Lung microvascular endothelial cell (primary cell): ENCODE data around the gene STK39. TPM values are rescaled to one million over a fixed set of nuclear protein-coding genes. Genes with fewer than 3 reads are reported as not detected.

Experiments
- DNase-seq, 2 donors: peaks; one replicate each; pipeline versions ENCODE4 v3.0.0 to v3.0.0-alpha.2; 2010; ENCODE audit warnings: low read depth in 2 of 2
- total RNA-seq: library from RNA; depleted of rRNA; stranded (reverse); fragments of >200 nt; gene quantifications from 2 replicates; pipeline ENCODE4 v1.2.1, GENCODE V29; 2014

The STK39 gene
- total RNA-seq, 1 donor from 2014 or later: 1.4 TPM

DNA sequence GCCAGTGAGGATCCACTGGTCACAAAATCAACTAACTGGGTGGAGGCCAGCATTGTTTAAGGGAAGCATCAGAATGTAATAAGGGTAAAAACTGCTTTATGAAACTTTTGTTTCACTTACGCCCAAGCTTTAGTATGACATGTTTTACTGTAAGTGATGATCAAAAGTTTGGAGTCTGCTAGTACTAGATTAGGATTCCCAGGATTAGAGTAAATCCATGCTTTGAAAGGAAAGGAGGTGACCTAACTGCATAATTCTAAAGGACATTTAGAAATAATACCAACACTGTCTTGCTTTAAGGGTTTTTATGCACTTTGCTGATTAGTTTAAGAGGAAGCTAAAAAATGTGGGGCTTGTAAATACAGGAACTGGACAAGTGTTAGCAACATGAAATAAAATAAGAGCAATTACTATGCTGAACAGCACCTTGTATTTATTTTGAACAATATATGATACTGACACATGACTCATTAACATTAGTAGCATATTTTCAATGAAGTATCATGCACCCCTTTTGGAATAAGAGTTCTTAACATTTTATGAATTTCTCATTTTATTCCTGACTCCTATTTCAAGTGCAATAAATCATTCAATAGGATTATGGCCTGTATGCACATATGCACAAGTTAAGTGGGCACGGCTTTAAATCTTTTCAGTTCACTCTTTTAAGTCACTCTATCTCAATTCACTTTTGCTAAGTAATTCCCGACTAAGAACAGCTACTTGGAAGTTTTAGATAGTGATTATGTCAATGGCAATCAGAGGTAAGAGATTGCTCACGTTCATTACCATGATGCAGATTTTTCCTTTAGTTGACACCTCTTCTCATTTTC is 62.5 kb downstream of the STK39 start:
- DNase-seq: no peak

DNA sequence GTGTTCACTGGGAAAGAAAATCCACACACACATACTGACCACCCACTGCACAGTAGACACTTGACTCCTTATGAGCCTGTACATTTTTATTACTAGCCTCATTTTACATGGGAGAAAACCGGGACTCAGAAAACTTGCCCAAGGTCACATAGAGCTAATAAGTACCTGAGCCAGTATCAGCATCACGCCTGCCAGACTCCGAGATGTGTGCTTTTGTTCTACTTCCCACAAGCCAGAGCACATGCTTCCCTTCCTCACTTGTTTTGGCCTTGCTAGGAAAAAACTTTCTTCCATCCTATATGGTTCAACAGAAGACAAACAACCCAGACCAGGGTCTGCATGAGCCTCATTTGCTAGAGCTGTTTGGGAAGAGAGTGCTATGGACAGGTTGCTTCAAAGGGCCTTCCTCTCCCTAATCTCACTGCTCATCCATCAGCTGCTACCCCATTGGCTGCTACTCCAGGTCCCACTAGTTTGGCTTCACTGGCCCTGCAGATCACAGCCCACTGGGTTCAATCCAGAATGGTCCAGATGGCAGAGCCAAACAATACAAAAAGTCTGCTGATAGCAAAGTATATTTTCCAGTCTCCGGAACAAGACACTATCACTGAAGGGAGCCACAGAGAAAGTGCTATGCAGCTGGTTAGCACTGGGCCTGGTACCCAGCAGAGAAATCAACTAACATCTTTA is 63.9 kb downstream of the STK39 start:
- no peak for DNase-seq

DNA sequence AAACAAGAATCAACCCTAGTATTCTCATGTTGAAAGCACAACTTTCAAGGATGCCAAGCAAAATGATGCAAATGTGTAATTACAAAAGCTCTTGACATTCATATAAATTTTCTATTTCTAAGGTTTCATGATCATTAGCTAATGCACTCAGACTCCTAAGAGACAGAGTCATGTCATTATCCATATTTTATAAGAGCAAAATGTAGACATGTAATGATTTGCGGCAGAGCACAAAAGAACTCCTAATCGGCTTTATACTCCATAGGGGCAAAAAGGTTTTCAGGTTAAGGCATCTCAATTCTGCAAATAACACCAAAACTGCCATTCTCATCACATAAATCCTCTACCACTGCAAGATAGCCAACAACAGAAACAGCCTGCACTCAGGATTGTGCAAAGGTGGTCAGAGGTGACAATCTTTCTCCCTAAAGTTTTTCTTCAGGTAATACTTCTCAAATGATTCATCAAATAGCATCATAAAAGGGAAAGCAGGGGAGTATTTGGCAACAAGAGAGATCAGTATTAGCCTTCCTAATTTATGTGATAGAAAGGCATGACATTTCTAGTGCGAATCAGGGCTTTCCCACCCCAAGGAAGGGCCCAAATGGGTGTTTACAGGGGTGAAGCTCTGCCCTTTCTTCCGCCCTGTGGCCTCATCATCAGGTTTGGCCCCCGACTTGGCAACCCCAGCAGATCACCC is 64.7 kb downstream of the STK39 start:
- DNase-seq: no peak

DNA sequence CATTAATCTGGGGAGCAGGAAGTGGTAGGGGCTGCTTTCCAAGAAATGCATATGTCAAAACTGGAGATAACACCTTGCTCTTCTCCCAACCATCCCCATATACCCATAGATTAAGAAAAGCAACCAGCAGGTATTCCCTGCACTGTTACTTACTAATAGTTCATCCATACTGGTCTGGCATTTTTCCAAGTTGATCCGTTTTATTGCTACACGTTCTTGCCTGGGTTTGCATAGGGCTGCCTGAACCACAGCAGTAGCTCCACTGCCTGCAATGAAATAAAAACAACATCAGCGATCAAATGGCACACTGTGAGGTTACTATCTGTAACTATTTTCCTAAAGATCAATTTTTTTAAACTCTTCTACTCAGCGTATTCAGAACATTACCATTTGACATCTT is 65.6 kb downstream of the STK39 start:
- no peak for DNase-seq

DNA sequence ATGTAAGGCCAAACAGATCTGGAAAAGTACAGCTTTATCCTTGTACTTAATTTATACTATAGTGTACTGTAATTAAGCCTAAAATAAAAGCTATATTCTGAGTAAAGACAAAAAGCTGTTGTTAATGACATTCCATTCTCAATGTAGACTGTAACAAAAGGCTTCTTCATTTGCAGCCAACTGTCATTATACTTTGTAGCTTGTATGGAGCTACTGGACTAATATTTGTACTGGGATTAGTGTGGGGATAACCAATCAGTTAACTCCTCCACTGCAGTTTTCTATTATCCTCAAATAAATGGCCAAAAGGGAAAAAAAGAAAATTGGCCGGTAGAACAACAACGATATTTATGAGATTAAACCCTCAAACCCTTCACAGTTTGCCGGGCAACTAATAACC is 66.5 kb downstream of the STK39 start:
- no peak for DNase-seq

DNA sequence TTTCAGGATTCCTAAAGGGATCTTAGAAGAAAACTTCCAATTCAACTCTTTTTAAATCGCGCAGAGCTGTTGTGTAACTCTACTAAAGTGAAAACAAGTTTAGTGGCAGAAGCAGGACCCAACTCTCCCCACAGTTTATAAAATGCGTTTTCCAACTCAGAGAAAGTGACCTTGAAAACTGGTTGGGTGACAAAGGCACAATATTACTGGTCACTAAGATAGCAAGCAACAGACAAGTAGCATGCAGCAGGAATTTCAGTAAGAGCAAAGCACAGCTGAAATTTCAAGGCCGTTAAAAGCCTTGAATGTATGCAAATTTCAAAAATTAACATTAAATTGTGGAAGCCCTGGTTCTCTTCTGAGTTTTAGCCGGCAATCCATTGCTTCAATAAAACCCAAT is 66.9 kb downstream of the STK39 start:
- DNase-seq: no peak

DNA sequence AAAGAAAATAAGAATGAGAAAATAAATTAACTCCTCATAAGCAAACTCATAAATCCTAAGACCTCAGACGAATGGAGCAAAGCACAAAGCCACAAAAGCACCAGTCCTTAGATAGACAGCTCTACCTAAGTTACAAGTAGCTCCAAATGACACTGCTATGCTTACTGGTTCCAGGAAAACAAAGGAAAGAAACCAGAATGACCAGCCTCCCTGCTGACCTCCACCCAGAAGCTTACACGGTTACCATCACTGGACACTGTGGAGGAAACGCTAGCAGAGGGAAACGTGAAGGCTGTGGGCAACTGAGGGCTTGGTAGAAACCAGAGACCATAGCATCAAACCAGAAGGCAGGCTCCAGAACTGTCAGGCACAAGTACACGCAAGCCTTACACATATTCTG is 67.8 kb downstream of the STK39 start:
- DNase-seq: no peak

DNA sequence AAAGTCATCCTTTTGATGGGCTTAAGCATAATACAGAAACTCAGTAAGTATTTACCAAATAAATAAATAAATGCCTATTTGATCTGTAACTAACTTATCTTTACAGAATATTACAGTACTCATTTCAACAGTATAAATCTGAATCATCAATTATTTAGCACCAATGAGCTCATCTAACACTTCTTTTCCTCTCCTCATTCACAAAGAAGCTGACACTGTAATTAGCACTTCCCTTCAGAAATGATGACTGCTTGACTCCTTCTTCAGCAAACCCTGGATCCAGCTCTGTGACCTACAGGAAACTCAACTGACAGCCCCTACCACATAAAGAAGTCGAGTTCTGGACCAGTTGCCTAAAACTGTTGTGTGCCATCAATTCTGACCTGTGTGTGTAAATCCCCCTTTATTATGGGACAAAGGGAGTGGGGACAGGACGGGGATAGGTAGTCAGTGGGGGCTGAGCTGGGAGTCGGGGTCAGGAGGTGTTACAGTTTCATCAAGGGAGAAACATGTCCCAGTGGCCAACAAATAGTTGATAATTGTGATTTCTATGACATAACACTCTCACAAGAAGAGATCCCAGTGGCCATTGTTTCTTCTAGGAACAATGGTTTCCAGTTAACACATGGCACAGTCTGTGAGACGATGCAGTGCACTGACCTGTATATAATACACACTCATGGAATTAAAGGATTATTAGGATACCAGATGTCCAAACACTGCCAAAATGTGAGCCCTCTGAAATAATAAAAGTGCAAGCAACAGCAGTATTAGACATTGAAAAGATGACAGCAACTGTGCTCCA is 68.7 kb downstream of the STK39 start:
- peak in 1 of 2 donors; percentile 31 for DNase-seq

DNA sequence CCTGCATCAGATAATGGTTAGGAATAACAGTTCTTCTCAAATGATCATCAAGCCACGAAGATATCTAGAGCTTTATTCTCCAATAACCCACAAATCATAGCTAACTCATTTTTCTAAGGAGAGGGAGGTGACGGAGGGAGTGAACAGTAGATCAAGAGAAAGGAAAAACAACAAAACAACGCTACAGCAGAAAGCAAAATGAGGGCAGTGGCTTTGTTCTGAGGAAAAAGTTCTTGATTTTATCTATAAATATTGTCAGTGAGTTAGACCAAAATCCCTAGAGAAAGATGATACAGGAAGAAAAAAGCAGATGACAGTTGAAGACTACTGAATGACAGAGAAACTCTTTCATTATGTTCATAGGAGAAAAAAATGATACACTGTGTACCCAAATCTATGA is 71.0 kb downstream of the STK39 start:
- DNase-seq: no peak

DNA sequence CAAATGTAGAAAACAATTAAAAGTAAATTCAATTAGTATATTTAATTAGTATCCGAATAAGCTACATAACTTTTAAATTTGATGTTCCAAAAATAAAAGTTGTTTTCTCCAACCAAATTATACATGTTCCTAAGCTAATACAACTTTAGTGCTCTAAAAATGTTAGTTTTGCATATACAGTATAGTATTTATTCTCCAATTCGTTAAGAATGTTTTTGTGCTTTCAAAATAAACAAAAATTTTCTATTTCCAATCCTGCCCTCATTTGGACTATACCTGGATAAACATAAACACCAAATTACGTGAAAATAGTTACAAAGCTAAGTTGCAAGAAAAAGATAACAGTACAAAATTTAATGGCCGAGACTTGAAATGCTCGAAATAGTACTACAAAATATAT is 71.9 kb downstream of the STK39 start:
- no peak for DNase-seq

DNA sequence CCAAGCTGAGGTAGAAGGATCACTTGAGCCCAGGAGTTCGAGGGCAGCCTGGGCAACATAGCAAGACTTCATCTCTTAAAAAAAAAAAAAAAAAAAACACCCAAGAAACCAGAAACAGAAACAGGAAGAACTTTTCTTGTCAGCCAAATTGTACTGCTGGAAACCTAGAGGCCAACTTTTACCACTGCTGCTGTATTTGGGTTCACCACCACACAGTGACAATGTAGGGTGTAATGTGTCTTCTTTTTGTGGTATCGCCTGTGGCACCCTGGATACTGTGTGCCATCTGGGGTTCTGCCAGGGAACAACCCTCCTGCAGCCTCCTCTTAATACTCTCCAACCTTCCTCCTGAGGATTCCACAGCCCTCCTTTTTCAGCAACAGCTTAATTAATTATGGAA is 72.6 kb downstream of the STK39 start:
- no peak for DNase-seq

DNA sequence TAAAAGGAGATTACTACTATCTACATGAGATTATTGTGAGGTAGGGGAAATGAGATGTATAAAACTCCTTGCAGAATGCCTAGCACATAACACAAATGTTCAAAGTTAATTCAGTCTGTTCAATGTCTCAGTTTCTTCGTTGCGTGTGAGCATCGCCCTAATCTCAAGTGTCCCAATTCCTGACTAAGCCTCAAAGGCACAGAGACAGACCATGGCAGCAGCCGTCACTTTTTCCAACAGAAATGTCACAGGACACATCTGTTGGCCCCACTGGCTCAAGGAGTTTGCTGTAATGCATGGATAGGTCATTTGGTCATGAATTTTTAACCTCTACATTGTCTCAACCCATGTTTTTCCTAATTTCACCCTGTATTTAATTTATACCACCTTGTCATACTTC is 75.3 kb downstream of the STK39 start:
- no peak for DNase-seq

DNA sequence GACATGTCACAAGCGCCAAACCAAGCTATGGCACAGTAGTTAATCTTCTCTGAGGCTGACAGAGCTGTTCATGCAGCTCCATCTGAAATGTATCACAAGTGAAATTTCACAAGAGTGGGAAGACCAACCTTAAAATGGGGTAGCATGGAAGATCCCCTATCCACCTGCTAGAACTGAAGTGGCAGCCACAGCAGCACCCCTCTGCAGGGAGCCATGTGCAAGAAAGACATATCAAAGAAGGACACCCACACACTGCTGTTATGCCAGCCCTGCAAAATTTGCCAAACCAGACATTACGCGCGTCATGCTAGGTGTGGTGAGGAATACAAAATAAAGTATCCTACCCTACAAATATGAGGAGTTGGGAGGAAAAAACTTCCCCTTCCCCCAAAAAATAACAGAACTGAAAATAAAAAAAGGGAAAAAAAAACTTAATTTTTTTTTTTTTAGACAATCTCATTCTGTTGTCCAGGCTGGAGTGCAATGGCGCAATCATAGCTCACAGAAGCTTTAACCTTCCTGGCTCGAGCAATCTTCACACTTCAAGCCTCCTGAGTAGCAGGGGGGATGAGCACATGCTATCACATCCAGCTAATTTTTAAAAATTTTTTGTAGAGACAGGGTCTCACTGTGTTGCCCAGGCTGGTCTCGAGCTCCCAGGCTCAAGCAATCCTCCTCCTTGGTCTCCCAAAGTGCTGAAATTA is 76.2 kb downstream of the STK39 start:
- no peak for DNase-seq

DNA sequence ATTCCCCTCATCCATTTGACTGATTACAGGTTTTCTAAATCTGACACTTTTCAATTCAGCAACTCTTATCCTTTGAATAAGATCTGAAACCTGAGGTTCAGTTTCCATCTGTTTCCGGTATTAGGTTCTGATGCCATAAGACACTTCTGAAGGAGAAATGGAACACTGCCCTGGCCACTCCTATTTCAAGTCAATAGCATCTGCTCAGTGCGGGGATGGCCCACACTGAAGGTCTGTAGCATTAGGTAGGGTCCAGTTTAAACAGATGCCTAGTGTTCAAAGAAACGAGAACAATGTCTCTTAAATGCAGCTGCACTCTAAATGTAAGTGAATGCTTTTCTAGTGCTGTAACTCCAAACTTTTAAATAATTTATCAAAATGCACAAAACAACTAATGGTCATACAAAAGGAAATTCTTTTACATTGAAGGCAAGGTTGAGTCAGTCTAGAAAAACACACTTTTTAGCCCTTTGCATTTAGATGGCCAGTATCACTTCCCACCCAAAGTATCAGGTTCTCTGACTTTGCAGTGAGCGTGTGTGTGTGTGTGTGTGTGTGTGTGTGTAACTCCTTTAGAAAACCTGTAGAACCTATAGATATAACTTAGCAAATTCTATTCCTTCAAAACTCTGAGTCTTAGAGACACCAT is 78.2 kb downstream of the STK39 start:
- DNase-seq: no peak

DNA sequence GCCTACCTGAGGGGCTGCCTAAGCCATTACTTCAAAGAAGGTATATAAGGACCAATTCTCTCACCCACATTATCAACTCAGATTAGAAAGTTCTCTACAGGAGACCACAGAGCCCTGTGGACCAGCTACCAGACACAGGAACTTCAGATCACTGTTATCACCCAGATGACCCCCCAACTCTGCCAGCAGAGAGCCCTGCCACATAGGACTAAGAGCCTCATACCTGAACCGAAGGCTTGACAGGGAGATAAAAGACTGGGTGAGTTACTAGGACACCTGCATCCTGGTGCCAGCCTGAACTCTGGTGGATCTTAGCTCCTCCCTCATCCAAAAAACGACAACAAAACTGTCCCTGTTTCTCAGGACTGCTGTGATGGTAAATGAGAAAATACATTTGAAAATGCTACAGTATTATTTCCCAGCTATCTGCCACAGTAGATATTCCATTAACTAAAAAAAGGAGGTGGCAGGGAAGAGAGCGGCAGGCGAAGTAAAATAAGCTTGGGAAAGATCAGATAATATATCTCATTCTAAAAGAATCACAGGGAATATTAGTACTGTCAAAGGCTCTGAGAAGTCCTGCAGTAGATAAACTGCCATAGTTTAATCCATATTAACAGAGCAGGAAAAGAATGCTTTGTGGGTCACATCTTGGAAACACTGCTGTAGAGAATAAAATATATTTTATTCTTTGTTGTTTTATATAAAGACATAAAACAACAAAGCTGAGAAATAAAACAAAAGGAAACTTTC is 79.7 kb downstream of the STK39 start:
- no peak for DNase-seq

DNA sequence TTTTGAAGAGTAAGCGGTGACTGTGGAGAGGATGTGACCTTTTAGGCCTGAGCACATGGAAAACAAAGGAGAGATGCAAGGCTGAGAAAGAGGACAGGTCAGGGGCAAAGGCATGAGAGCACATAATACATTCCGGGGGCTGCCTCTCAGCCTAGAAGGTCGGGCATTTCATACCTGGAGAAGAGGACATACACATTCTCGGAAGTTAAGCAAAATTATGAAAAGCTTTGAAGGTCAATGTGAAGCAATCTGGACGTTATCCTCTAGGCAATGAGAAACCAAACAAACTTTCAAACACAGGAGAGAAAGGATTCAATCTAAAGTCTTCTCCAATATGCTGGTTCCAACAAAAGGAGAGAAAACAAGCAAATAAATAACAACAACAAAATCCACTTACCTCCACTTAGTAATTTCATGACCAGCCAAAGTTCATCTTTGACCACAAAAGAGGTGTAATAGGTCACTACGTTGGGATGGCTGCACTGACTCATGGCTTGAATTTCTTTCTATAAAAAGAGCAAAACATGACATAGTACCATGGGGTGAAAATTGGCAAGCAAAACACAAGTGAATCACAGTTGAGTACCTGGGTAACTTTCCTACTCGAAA is 80.4 kb downstream of the STK39 start:
- peak in 1 of 2 donors; percentile 46 for DNase-seq

DNA sequence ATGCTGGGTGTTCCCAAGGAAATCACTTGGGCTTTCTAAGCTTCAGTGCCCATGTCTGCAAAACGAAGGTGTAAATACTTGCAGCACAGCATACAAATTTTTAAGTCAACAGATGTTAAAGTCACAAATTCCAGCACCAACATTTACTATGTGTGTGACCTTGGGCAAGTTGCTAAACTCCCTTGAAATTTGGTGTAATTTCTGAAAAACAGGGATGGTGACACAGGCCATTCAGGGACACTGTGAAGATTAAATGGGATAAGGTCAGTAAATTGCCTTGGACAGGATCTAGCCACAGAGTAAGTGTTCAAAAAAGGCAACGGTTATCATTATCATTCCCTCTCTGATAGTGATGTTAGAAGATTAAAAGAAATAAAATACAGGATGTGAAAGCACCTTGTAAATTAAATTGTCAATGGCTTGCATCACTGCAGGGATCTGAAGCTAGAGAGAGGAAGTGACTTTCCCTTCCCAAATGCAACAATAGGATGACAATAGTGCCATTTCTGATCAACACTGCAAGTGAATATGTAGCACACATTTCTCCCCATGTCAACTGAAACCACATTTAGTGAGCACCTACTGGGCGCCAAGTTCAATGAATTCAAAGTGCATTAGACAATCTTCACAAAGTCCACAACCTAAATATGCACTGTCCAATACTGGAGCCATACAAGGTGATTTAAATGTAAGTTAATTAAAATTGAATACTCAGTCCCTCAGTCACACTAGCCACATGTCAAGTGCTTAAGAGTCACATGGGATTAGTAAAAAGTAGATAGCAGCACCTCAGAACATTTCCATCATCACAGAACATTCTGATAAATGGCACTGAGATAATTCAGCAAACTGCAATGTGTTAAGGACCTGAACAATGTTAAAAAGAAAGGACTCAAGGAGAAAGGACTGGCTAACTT is 81.2 kb downstream of the STK39 start:
- peak in 1 of 2 donors; percentile 18 for DNase-seq

DNA sequence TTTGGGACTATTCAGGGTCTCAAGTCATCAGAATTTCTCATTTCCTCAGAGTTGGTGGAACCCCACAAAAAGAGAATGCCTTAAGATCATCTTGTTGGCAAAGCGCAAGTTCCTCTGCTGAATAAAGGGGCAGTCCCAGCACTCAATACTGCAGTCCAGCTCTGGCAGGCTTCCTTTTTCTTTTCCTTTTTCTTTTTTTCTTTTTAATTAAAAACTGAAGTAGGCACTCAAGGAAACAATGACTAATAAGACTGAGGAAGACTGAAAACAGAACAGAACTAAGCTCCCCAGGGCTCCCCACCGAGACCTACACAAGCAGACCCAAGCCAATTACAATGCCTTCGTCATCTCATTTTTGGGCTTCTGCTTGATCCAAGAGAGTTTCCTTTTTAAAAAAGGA is 82.0 kb downstream of the STK39 start:
- DNase-seq: peak in 1 of 2 donors; percentile 37
